ENCODE results near the gene DHRS12.

DNA sequence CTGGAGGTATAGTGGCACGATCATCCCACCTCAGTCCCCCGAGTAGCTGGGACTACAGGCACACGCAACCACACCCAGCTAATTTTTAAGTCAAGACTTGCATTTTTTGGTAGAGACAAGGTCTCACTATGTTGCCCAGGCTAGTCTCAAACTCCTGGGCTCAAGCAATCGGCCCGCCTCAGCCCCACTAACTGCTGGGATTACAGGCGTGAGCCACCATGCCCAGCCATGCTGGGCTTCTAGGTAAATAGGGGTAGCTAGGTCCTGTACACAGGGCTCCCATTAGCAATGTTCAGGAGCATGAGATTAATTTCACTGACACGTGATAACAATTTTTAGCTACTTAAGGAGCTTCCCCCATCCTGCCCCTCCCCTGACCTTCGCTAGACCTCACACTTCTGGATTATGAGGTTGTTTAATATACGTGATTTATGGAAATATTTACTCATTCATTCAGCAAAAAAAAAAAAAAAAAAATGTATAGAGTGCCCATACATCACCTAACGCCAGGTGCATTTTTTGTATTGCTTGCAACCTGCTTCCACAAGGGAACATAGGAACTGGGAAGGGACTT lies 21.8 kb upstream of the DHRS12 start:
- no peak for TF ChIP-seq POLR2AphosphoS5 (IDR thresholded peaks at IDR 0.05)
- no peak for TF ChIP-seq POLR2A (IDR thresholded peaks at IDR 0.05)
- TF ChIP-seq, protein P1, sequence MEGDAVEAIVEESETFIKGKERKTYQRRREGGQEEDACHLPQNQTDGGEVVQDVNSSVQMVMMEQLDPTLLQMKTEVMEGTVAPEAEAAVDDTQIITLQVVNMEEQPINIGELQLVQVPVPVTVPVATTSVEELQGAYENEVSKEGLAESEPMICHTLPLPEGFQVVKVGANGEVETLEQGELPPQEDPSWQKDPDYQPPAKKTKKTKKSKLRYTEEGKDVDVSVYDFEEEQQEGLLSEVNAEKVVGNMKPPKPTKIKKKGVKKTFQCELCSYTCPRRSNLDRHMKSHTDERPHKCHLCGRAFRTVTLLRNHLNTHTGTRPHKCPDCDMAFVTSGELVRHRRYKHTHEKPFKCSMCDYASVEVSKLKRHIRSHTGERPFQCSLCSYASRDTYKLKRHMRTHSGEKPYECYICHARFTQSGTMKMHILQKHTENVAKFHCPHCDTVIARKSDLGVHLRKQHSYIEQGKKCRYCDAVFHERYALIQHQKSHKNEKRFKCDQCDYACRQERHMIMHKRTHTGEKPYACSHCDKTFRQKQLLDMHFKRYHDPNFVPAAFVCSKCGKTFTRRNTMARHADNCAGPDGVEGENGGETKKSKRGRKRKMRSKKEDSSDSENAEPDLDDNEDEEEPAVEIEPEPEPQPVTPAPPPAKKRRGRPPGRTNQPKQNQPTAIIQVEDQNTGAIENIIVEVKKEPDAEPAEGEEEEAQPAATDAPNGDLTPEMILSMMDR (IDR thresholded peaks at IDR 0.05 in 8 of 11, conservative IDR thresholded peaks at IDR 0.05 in 3 of 11): no peak

Data from spleen (tissue), 7 donors.